Keratinocyte (primary cell): ENCODE measurements around the gene RGL1. TPM values are rescaled to one million over a fixed set of nuclear protein-coding genes. Genes with fewer than 3 reads are reported as not detected.

ENCODE experiments used
- DNase-seq: peaks from one replicate; pipeline ENCODE4 v3.0.0-alpha.2; 2011; ENCODE audit warnings: low read depth, missing footprints, low spot score
- FAIRE-seq: peaks from 2 replicates; lab custom pipeline; 2011; peaks lifted over from hg19 to GRCh38; lab: Jason Lieb, UNC
- H2AFZ ChIP-seq: 2 replicates; pipeline ENCODE4 v1.6.0; 2012; ENCODE audit warnings: low read length, control low read depth, inconsistent platforms; ENCODE audit not compliant: control insufficient read depth
- H3K27ac ChIP-seq: 2 replicates; pipeline ENCODE4 v1.5.1; 2011; ENCODE audit warnings: low read length; ENCODE audit not compliant: control insufficient read depth, insufficient read depth
- H3K27me3 ChIP-seq: 3 replicates; pipeline ENCODE4 v1.6.0; 2011; ENCODE audit warnings: low read length; ENCODE audit not compliant: control insufficient read depth, insufficient read depth; ENCODE audit errors: extremely low read depth
- H3K36me3 ChIP-seq, 2 experiments: 2 replicates in 1 of 2; 3 replicates in 1 of 2; pipeline ENCODE4 v1.5.1; 2011; ENCODE audit warnings: low read length in 2 of 2, mild to moderate bottlenecking in 1 of 2; ENCODE audit not compliant: control insufficient read depth in 2 of 2, insufficient read depth in 2 of 2; ENCODE audit errors: extremely low read depth in 1 of 2
- H3K4me1 ChIP-seq: 3 replicates; pipeline ENCODE4 v1.5.1; 2011; ENCODE audit warnings: low read length; ENCODE audit not compliant: control insufficient read depth, insufficient read depth; ENCODE audit errors: extremely low read depth
- H3K4me2 ChIP-seq: 3 replicates; pipeline ENCODE4 v1.6.0; 2011; ENCODE audit warnings: low read depth, low read length; ENCODE audit not compliant: control insufficient read depth, insufficient read depth; ENCODE audit errors: extremely low read depth
- H3K4me3 ChIP-seq, 3 experiments: fragments of 200-600 bp in 1 of 3; sonication (generic) in 1 of 3; 2 replicates in 2 of 3; 3 replicates in 1 of 3; pipeline ENCODE4 v1.5.1; 2011 to 2016; ENCODE audit warnings: low read length in 3 of 3, mild to moderate bottlenecking in 3 of 3, control low read depth in 2 of 3, inconsistent platforms in 1 of 3, low read depth in 1 of 3, mixed read lengths in 1 of 3, mixed run types in 1 of 3, moderate library complexity in 1 of 3; ENCODE audit not compliant: control insufficient read depth in 2 of 3, insufficient read depth in 2 of 3; ENCODE audit errors: extremely low read depth in 1 of 3
- H3K79me2 ChIP-seq: 2 replicates; pipeline ENCODE4 v1.6.0; 2012; ENCODE audit warnings: low read length; ENCODE audit not compliant: control insufficient read depth, insufficient read depth
- H3K9ac ChIP-seq: 3 replicates; pipeline ENCODE4 v1.6.0; 2011; ENCODE audit warnings: low read length; ENCODE audit not compliant: control insufficient read depth, insufficient read depth; ENCODE audit errors: extremely low read depth
- H3K9me1 ChIP-seq: 3 replicates; pipeline ENCODE4 v1.6.0; 2011; ENCODE audit warnings: low read length; ENCODE audit not compliant: control insufficient read depth, insufficient read depth; ENCODE audit errors: extremely low read depth
- H3K9me3 ChIP-seq: 2 replicates; pipeline ENCODE4 v1.5.1; 2012; ENCODE audit warnings: low read depth, low read length; ENCODE audit not compliant: control insufficient read depth
- H4K20me1 ChIP-seq: 3 replicates; pipeline ENCODE4 v1.6.0; 2011; ENCODE audit warnings: low read length; ENCODE audit not compliant: control insufficient read depth, insufficient read depth; ENCODE audit errors: extremely low read depth
- EZH2 ChIP-seq: IDR thresholded peaks from one replicate; pipeline ENCODE4 v1.6.1; 2012; ENCODE audit warnings: inconsistent platforms, mild to moderate bottlenecking, low read length, moderate library complexity
- dilution Hi-C: fragments of 300-500 bp; cut with MboI; formaldehyde crosslinking; loops from one replicate; pipeline ENCODE4 v1.7.0; 2020; ENCODE audit warnings: low sequenced_read_pairs; ENCODE audit not compliant: extremely low pct_ligation_motif_present
- polyA plus RNA-seq, 5 experiments: library from polyadenylated mRNA; depleted of rRNA in 3 of 5; stranded (reverse) in 3 of 5; stranded (forward) in 1 of 5; unstranded in 1 of 5; fragments of >200 nt; gene quantifications; 1 replicate in 1 of 5; 2 replicates in 3 of 5; 3 replicates in 1 of 5; pipeline versions ENCODE4 v1.2.1 to v1.2.3, GENCODE V29; 2011 to 2012; ENCODE audit warnings: missing spikeins in 2 of 5, low read depth in 1 of 5, low replicate concordance in 1 of 5
- TF ChIP-seq, protein P1 (sequence below), 3 experiments: IDR thresholded peaks in 1 of 3; conservative IDR thresholded peaks in 1 of 3; optimal IDR thresholded peaks in 1 of 3; 2 replicates in 2 of 3; 3 replicates in 1 of 3; pipeline versions ENCODE3 to v1.5.1; 2011; ENCODE audit warnings: low read length in 3 of 3, mild to moderate bottlenecking in 3 of 3, moderate library complexity in 2 of 3, control low read depth in 1 of 3, inconsistent platforms in 1 of 3; ENCODE audit not compliant: insufficient read depth in 2 of 3; ENCODE audit errors: extremely low read depth in 1 of 3

The RGL1 gene
- polyA plus RNA-seq, 1 donor (not counting 4 experiments of a cell fraction or from before 2014, with no cell fraction given), result 1.2 TPM

DNA sequence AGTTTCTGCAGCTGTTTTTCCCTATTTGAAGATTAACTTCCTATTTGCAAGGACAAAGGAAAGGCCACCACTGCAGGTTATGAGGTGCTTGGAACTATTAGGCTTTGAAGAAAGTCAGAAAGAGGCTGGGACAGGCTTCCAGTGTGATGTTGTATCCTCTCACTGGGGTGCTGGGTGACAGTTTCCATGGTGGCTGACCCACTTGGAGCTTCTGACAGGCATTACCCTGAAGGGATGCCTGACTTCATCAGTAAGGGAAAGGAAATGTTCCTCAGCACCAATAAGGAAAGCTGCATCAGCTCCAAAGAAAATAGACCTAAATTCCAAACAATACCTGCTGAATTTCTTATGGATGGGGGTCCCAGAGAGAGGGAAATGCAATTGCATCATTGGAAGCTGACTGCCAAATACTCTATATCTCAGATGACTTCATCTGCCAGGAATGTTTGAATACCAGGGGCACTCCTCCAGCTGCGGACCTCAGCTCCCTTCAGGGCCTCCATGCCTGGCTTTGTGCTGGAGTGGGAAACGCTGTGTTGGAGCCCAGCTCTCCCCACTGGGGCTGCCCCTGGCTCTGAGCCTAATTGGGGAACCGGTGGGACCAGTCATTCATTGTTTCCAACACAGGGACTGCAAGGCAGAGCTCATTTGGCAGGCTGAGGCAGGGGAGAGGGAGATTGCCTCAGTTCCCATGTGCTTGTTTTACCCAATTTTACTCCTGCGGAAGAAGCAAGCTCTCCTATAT, 76.6 kb downstream of the RGL1 start:
- FAIRE-seq, result peak; percentile 60
- no peak overlapping the region for H2AFZ ChIP-seq
- DNase-seq, result peak; percentile 38

DNA sequence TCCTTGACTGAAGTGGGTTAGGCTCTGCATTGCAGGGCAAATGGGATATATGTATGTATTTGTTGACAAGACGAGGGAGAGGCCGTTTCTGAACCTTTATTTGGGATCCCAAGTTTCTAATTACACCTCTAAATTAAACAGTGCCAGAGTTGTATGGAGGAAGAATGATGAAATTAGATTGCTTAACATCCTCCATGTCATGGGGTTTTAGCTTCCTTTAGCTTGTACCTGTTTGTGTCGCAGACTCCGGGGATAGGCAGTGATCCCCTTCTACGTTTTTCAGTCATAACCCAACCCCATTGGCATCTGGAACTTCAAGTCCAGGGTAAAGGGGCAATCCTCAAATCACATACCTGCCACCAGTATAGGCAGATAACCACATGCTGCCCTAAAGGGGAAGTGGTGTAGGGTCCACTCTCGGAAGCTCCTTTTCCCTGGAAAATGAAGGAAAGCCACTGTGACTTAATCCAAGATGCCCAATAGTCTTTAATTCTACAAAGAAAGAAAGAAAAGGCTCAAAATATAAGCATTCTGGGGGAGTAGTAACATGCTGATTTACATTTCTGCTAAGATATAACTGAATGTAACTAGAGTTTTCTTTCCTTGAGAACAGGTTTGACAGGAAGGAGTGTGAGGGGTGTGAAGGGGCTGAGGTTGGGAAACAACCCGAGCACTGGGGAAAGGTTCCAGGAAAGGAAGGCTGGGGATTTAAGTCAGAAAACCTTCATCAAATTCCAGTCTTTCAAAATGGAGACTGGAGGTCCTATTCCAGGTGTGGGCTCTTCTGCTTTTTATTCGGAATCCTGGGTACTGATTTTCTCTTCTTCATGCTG, 77.6 kb downstream of the RGL1 start:
- dilution Hi-C loops, result no loop called here

More for the DNA sequence above, 76.6 kb downstream of the RGL1 start:
- no peak overlapping the region for H3K27ac ChIP-seq
- H3K9me1 ChIP-seq, result no peaks in the 10 kb centered on the region
- H3K4me3 ChIP-seq, result no peak overlapping the region
- dilution Hi-C loops, result no loop called here
- H3K36me3 ChIP-seq, result no peaks in the 10 kb centered on the region
- no peaks in the 10 kb centered on the region for H4K20me1 ChIP-seq
- TF ChIP-seq EZH2, result no peak
- TF ChIP-seq, protein P1, sequence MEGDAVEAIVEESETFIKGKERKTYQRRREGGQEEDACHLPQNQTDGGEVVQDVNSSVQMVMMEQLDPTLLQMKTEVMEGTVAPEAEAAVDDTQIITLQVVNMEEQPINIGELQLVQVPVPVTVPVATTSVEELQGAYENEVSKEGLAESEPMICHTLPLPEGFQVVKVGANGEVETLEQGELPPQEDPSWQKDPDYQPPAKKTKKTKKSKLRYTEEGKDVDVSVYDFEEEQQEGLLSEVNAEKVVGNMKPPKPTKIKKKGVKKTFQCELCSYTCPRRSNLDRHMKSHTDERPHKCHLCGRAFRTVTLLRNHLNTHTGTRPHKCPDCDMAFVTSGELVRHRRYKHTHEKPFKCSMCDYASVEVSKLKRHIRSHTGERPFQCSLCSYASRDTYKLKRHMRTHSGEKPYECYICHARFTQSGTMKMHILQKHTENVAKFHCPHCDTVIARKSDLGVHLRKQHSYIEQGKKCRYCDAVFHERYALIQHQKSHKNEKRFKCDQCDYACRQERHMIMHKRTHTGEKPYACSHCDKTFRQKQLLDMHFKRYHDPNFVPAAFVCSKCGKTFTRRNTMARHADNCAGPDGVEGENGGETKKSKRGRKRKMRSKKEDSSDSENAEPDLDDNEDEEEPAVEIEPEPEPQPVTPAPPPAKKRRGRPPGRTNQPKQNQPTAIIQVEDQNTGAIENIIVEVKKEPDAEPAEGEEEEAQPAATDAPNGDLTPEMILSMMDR (optimal IDR thresholded peaks at IDR 0.05 in 1 of 3, IDR thresholded peaks at IDR 0.05 in 1 of 3, conservative IDR thresholded peaks at IDR 0.05 in 1 of 3; ENCODE audit: extremely low read depth in 1 of 3, insufficient read depth in 2 of 3, low read length in 3 of 3), result no peak
- H3K4me1 ChIP-seq, result peaks cover 18% of the 10 kb centered on the region
- H3K79me2 ChIP-seq, result no peaks in the 10 kb centered on the region
- no peak overlapping the region for H3K9ac ChIP-seq
- peak overlapping the region; percentile 39 for H3K4me2 ChIP-seq
- no peaks in the 10 kb centered on the region for H3K27me3 ChIP-seq
- no peaks in the 10 kb centered on the region for H3K9me3 ChIP-seq

More for the DNA sequence above, 77.6 kb downstream of the RGL1 start:
- no peaks in the 10 kb centered on the region for H3K79me2 ChIP-seq
- no peaks in the 10 kb centered on the region for H3K27me3 ChIP-seq
- peak overlapping the region; percentile 39 for H3K4me2 ChIP-seq
- H3K4me3 ChIP-seq, result no peak overlapping the region
- H3K9me1 ChIP-seq, result no peaks in the 10 kb centered on the region
- H3K4me1 ChIP-seq, result peaks cover 18% of the 10 kb centered on the region
- no peak overlapping the region for H2AFZ ChIP-seq
- no peaks in the 10 kb centered on the region for H3K36me3 ChIP-seq
- H3K27ac ChIP-seq, result no peak overlapping the region
- no peaks in the 10 kb centered on the region for H4K20me1 ChIP-seq
- no peak for TF ChIP-seq EZH2
- no peaks in the 10 kb centered on the region for H3K9me3 ChIP-seq
- DNase-seq (no peak), FAIRE-seq (no peak)
- no peak overlapping the region for H3K9ac ChIP-seq
